Measurements from ENCODE around the gene FUT1. TPM values are rescaled to one million over a fixed set of nuclear protein-coding genes. Genes with fewer than 3 reads are reported as not detected.

The FUT1 gene
- total and polyA plus RNA-seq, 10 of the 15 experiments (the other 5 are each of a cell fraction or from before 2014, with no cell fraction given), result 0.01 TPM; not detected in 9

DNA sequence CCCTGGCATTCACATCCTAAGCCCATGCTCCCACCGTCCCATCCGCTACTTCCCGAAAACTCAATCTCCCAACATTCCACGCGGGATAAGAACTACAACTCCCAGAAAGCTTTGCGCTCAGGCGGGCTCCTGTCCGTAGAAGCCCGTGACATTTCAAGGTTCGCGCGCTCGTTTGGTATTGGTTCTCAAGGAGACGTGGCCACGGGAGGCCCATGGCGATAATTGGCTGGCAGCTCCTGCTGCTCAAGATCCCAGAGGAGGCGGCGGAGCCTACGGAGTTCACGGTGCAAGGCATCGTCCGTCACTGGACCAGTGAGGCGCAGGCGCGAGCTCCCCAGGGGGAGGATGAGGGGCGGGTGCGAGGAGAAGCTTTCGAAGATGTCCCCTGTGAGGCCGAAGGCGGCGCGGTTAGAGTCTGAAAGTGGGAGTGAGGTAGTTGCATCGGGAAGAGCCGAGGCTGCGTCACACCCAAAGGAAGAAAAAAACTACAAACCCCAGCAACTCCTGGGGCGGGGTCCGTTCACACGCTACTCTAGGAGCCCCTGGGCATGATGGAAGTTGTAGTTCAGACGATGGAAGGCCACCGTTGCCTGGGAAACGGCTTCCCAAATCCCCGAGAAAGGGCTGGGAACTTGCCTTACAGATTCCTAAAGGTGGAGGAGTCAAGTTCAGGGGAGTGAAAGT lies 31.7 kb downstream of the FUT1 start (continued):
- TF ChIP-seq ZNF207 (IDR thresholded peaks at IDR 0.05; ENCODE audit: borderline replicate concordance) (peak; percentile 32; the same call in 1 of the 2 replicates), JUND (IDR thresholded peaks at IDR 0.05; ENCODE audit: low read depth, low read length) (no peak), TCF7 (IDR thresholded peaks at IDR 0.05; ENCODE audit: borderline replicate concordance) (no peak), HDGF (IDR thresholded peaks at IDR 0.05) (peak; percentile 54; the same call in 1 of the 2 replicates), SREBF2 (IDR thresholded peaks at IDR 0.05; ENCODE audit: low read length) (no peak; the same call in 1 of the 2 replicates), KAT2A (conservative IDR thresholded peaks at IDR 0.05; ENCODE audit: control insufficient read depth, low read depth, low read length) (no peak), EGR1 (IDR thresholded peaks at IDR 0.05; ENCODE audit: borderline replicate concordance in 1 of 2, low read depth in 2 of 2, low read length in 2 of 2) (no peak), CHD2 (IDR thresholded peaks at IDR 0.05; ENCODE audit: borderline replicate concordance, low read depth, low read length) (peak; percentile 95), STAT1 (conservative IDR thresholded peaks at IDR 0.05) (no peak), NR2C1 (IDR thresholded peaks at IDR 0.05) (peak; percentile 58), MYB (IDR thresholded peaks at IDR 0.05; ENCODE audit: borderline replicate concordance, low read depth, low read length) (no peak), RB1 (IDR thresholded peaks at IDR 0.05; ENCODE audit: borderline replicate concordance) (0 out of 2 replicates have a peak, but pooled peaks have one; percentile 48), FOXK2 (IDR thresholded peaks at IDR 0.05) (no peak), NFIC (IDR thresholded peaks at IDR 0.05; ENCODE audit: low read depth, low read length) (no peak), MXI1 (IDR thresholded peaks at IDR 0.05; ENCODE audit: low read depth, low read length) (peak; percentile 49), SIX5 (IDR thresholded peaks at IDR 0.05; ENCODE audit: low read depth, low read length, severe bottlenecking) (peak; percentile 99), ASH2L (IDR thresholded peaks at IDR 0.05; ENCODE audit: borderline replicate concordance, low read depth) (no peak), PAX5 (IDR thresholded peaks at IDR 0.05; ENCODE audit: borderline replicate concordance, low read depth, low read length) (0 out of 2 replicates have a peak, but pooled peaks have one; percentile 13), MEF2B (IDR thresholded peaks at IDR 0.05; ENCODE audit: partially characterized antibody, poor library complexity, severe bottlenecking) (no peak), JUNB (IDR thresholded peaks at IDR 0.05) (no peak), SRF (IDR thresholded peaks at IDR 0.05; ENCODE audit: low read depth in 2 of 2, low read length in 2 of 2) (0 out of 4 replicates have a peak, but pooled peaks of 1 of the 2 experiments have one; percentile 26), RFX5 (IDR thresholded peaks at IDR 0.05; ENCODE audit: low read depth, low read length) (peak; percentile 52; the same call in 1 of the 2 replicates), NFXL1 (IDR thresholded peaks at IDR 0.05; ENCODE audit: borderline replicate concordance) (no peak), CREB1 (IDR thresholded peaks at IDR 0.05; ENCODE audit: low read depth) (peak; percentile 84), HDAC2 (IDR thresholded peaks at IDR 0.05) (no peak)
- TF ChIP-seq, protein P1, sequence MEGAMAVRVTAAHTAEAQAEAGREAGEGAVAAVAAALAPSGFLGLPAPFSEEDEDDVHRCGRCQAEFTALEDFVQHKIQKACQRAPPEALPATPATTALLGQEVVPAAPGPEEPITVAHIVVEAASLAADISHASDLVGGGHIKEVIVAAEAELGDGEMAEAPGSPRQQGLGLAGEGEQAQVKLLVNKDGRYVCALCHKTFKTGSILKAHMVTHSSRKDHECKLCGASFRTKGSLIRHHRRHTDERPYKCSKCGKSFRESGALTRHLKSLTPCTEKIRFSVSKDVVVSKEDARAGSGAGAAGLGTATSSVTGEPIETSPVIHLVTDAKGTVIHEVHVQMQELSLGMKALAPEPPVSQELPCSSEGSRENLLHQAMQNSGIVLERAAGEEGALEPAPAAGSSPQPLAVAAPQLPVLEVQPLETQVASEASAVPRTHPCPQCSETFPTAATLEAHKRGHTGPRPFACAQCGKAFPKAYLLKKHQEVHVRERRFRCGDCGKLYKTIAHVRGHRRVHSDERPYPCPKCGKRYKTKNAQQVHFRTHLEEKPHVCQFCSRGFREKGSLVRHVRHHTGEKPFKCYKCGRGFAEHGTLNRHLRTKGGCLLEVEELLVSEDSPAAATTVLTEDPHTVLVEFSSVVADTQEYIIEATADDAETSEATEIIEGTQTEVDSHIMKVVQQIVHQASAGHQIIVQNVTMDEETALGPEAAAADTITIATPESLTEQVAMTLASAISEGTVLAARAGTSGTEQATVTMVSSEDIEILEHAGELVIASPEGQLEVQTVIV (IDR thresholded peaks at IDR 0.05; ENCODE audit: borderline replicate concordance, partially characterized antibody), result no peak
- TF ChIP-seq, protein P2, sequence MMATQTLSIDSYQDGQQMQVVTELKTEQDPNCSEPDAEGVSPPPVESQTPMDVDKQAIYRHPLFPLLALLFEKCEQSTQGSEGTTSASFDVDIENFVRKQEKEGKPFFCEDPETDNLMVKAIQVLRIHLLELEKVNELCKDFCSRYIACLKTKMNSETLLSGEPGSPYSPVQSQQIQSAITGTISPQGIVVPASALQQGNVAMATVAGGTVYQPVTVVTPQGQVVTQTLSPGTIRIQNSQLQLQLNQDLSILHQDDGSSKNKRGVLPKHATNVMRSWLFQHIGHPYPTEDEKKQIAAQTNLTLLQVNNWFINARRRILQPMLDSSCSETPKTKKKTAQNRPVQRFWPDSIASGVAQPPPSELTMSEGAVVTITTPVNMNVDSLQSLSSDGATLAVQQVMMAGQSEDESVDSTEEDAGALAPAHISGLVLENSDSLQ (IDR thresholded peaks at IDR 0.05), result peak; percentile 98

All from GM12878 (cell line).